NCI-H2196 (cell line): ENCODE measurements around the gene C1QTNF9B.

ENCODE experiments used
- DNase-seq: peaks from one replicate; lab custom pipeline; 2025; ENCODE audit not compliant: unreplicated experiment; lab: John Stamatoyannopoulos, UW

The C1QTNF9B gene

GRCh38 chr13:23859455-23859854, 37.8 kb downstream of the C1QTNF9B start:
- DNase-seq, result no peak

- DNase-seq, result no peak
Observed at GRCh38 chr13:23858546-23858945, 38.8 kb downstream of the C1QTNF9B start.

- DNase-seq, result no peak
Observed at GRCh38 chr13:23856008-23856750, 41.1 kb downstream of the C1QTNF9B start.

DNA sequence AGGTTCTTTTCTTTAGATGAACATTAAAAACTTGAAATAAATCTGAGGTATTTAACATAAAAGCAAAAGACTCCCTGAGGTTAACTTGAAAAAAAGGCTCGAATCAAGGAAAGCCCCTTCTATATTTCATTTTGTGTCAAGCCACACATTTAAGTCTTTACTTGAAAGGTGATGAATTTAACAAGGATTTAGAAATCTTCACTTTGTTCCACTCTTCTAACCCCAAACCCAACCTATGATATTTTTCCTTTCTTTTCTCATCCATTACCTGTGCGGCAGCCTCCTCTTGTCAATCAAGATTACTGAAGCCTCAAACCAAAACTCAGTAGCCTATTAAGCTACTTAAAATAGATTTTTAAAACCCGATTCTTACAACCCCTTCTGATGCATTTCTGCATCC, 41.9 kb downstream of the C1QTNF9B start:
- no peak for DNase-seq

DNA sequence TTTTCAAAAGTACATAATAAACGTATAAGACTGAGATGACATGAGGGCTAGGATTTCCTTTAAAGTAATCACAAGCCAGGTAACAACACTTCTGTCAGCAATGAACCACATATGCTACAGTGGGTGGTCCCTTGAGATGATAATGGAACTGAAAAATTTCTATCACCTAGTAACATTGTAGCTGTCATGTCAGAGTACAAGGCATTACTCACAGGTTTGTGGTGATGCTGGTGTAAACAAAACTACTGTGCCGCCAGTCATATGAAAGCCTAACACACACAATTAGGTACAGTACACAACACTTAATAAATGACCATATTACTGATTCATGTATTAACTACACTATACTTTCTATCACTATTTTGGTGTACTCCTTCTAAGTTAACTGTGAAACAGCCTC, 45.0 kb downstream of the C1QTNF9B start:
- DNase-seq, result no peak

GRCh38 chr13:23851106-23851505, 46.2 kb downstream of the C1QTNF9B start:
- DNase-seq, result no peak

GRCh38 chr13:23850134-23850533, 47.2 kb downstream of the C1QTNF9B start:
- DNase-seq, result no peak

DNA sequence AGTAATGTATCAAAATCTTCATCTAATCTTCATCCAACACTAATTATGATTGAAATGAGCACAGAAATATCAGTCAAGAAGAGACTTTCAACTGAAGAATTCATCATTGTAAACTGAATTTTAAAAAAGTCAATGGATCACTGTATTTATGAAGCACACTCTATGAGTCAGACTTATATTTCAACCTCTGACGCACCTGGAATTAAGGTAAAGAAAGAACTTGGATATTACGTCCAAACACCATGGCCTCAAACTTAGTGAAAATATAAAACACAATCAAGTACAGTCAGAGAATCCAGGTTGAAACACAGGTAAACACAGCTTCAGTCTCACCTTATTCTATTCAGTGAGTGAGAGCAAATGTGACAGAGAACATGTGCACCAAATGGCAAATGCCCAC, 47.6 kb downstream of the C1QTNF9B start:
- DNase-seq, result no peak

DNA sequence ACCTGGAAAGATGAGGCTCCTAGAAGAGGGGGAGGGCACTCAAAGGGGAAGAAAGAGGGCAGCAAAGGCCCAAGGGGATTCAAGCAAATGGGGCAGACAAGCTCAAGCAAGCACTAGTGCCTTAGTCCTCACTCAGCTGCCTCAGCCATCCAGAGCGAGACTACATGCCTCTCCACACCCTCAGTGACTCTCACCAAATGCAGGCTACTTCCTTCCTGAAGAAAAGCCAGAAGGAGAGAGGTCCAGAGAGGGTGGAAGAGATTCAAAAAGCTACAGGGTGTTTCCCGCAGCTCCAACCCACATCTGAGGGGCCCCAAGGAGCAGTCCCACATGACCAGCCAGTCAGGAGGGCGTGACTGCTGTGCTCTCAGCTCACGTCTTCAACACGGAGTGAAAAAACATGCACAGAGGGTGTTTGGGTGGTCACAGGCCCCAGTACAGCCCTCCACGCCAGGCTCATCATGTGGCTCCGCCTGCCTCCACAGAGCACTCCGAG, 48.6 kb downstream of the C1QTNF9B start:
- no peak for DNase-seq

DNA sequence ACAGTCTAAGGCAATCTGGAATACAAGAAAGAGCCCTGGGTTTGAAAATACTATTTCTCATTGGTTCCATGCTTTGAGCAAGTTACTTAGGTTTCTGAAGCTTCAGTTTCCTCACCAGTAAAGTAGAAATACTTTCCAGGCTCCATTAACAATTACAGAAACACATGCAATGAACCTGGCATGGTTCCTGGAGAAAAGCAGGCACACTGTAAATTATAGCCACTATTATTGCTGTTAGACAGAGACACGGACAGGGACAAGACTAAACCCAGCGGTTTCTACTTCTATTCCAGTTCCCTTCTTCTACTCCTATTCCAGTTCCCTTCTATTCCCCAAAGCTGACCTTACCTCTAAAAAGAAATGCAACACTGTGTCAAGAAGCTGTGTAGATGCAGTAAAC, 49.3 kb downstream of the C1QTNF9B start:
- DNase-seq, result no peak

- DNase-seq, result no peak
Observed at GRCh38 chr13:23847497-23847896, 49.8 kb downstream of the C1QTNF9B start.

- DNase-seq, result no peak
Observed at GRCh38 chr13:23845105-23845725, 52.1 kb downstream of the C1QTNF9B start.

- no peak for DNase-seq
Observed at GRCh38 chr13:23844132-23844531, 53.2 kb downstream of the C1QTNF9B start.

DNA sequence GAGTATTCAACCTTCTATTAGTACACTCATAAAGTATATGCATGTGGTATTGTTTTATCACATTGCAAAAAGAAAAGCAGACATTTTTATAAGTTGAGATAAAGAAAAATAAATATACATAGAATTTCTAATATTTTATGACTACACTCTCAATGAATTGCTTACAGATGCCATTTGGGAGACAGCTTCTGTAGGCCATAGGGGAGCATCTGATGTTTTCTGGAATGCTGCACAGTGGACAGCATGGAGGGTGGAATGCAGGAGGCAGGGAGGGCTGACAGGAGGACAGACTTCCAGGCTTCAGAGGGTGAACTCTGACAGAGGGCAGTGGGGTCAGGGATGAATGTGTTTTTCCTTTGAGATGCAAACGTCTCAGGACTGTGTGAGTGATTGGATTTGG, 53.9 kb downstream of the C1QTNF9B start:
- no peak for DNase-seq

GRCh38 chr13:23842406-23842805, 54.9 kb downstream of the C1QTNF9B start:
- no peak for DNase-seq
